ENCODE measurements around the gene ATRNL1.

- TF ChIP-seq YY1 (IDR thresholded peaks at IDR 0.05; ENCODE audit: insufficient read depth, insufficient read length) = no peak
- TF ChIP-seq ZNF274 (IDR thresholded peaks at IDR 0.05; ENCODE audit: low read depth, low read length) = no peak
- TF ChIP-seq SUZ12 (IDR thresholded peaks at IDR 0.05; ENCODE audit: extremely low read depth, insufficient read depth, insufficient read length) = no peak
Observed at GRCh38 chr10:115065801-115066200, 27.4 kb upstream of the ATRNL1 start.

All from NT2/D1 (cell line).